Body of pancreas (tissue), 4 donors: Measurements from ENCODE around the gene DLG2. TPM values are rescaled to one million over a fixed set of nuclear protein-coding genes. Genes with fewer than 3 reads are reported as not detected.

Experiments used
- ATAC-seq: fragments of 150-250 bp; one replicate; pipeline ENCODE4 v1.9.1; 2016
- DNase-seq, 4 donors: peaks; one replicate each; pipeline ENCODE4 v3.0.0-alpha.2; 2019
- H3K27ac ChIP-seq, 4 donors: fragments of 200-600 bp; sonication (generic); 1 replicate in 3 of 4; 2 replicates in 1 of 4; pipeline versions ENCODE4 v1.5.1 to v1.6.1; 2016 to 2019; ENCODE audit warnings: mild to moderate bottlenecking in 1 of 4, mixed read lengths in 1 of 4, moderate library complexity in 1 of 4
- H3K27me3 ChIP-seq, 2 donors: fragments of 200-600 bp; sonication (generic); one replicate each; pipeline ENCODE4 v1.6.0; 2016; ENCODE audit warnings: mild to moderate bottlenecking in 1 of 2
- H3K36me3 ChIP-seq, 2 donors: fragments of 200-600 bp; sonication (generic); replicated peaks in 1 of 2; 2 replicates each; pipeline ENCODE4 v1.5.1; 2016; ENCODE audit warnings: low read depth in 2 of 2; ENCODE audit not compliant: insufficient read depth in 1 of 2
- H3K4me1 ChIP-seq: fragments of 200-600 bp; sonication (generic); one replicate; pipeline ENCODE4 v1.6.0; 2016
- H3K4me3 ChIP-seq, 2 donors: fragments of 200-600 bp; sonication (generic); 1 replicate in 1 of 2; 2 replicates in 1 of 2; pipeline ENCODE4 v1.5.1; 2016 to 2019
- H3K9me3 ChIP-seq, 3 donors: fragments of 200-600 bp; sonication (generic); 1 replicate in 2 of 3; 2 replicates in 1 of 3; pipeline ENCODE4 v1.5.1; 2016
- POLR2A ChIP-seq, 3 donors: fragments of 450-650 bp; IDR thresholded peaks; one replicate each; pipeline ENCODE4 v1.6.1; 2016; ENCODE audit warnings: antibody characterized with exemption in 3 of 3, mild to moderate bottlenecking in 2 of 3
- WGBS, 2 donors: methylation state at CpG; one replicate each; pipeline ENCODE4 v1.1.5; 2017; 5-methylcytosine and 5-hydroxymethylcytosine counted together
- intact Hi-C: fragments of 100-400 bp; cut with DNase I; formaldehyde crosslinking; loops from one replicate; pipeline ENCODE4 v1.15.1; 2023
- total RNA-seq, 2 donors: library from RNA; depleted of rRNA; stranded (reverse); fragments of >200 nt; gene quantifications; one replicate each; pipeline ENCODE4 v1.1.0, GENCODE V29; 2016
- TF ChIP-seq, protein P1 (sequence below), 7 experiments: fragments of 450-650 bp in 4 of 7; fragments of 200-600 bp in 3 of 7; sonication (generic) in 3 of 7; IDR thresholded peaks; one replicate each; pipeline ENCODE4 v1.5.1; 2016 to 2019; ENCODE audit warnings: antibody characterized with exemption in 7 of 7

Gene DLG2
- total RNA-seq, 2 donors from 2014 or later, result 6.0 to 13.2 TPM

DNA sequence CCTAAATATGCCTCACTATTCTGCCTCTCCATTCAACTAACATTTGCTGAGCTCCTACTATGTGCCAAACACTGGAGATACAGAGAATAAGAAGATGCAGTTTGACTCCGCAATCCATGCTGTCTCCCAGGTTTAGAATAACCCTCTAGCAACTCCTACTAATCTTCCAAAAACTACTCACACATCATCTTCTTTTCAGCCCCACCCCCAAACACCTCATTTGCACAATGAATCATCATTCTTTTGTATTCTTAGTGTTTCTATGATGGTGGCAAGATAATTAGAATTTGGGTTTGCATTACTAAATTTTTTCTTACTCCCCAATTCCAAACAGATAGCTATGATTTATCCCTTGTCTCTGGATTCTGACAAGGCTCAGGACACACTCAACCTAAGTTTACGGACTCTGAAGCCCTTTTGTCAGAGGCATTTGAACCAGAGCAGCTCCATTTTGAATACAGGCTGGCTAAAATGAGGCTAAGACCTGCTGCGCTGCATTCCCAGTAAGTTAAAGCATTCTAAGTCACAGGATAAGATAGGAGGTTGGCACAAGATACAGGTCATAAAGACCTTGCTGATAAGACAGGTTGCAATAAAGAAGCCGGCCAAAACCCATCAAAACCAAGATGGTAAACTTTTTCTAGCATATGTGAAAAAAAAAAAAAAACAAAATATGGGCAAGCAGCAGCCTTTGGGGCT is 1038.9 kb downstream of the DLG2 start:
- no peaks in the 10 kb centered on the region for H3K4me1 ChIP-seq
- TF ChIP-seq, protein P1, sequence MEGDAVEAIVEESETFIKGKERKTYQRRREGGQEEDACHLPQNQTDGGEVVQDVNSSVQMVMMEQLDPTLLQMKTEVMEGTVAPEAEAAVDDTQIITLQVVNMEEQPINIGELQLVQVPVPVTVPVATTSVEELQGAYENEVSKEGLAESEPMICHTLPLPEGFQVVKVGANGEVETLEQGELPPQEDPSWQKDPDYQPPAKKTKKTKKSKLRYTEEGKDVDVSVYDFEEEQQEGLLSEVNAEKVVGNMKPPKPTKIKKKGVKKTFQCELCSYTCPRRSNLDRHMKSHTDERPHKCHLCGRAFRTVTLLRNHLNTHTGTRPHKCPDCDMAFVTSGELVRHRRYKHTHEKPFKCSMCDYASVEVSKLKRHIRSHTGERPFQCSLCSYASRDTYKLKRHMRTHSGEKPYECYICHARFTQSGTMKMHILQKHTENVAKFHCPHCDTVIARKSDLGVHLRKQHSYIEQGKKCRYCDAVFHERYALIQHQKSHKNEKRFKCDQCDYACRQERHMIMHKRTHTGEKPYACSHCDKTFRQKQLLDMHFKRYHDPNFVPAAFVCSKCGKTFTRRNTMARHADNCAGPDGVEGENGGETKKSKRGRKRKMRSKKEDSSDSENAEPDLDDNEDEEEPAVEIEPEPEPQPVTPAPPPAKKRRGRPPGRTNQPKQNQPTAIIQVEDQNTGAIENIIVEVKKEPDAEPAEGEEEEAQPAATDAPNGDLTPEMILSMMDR (IDR thresholded peaks at IDR 0.05), result no peak
- H3K4me3 ChIP-seq, result no peak overlapping the region
- no peaks in the 10 kb centered on the region for H3K27me3 ChIP-seq
- ATAC-seq (no peak), DNase-seq (no peak)
- intact Hi-C loops, result no loop called here
- H3K9me3 ChIP-seq, result no peaks in the 10 kb centered on the region
- no peak overlapping the region for H3K27ac ChIP-seq
- H3K36me3 ChIP-seq, result no peaks in the 10 kb centered on the region
- WGBS, 2 donors, result 58 to 61% methylated on average over 4 of the region's 4 CpGs

DNA sequence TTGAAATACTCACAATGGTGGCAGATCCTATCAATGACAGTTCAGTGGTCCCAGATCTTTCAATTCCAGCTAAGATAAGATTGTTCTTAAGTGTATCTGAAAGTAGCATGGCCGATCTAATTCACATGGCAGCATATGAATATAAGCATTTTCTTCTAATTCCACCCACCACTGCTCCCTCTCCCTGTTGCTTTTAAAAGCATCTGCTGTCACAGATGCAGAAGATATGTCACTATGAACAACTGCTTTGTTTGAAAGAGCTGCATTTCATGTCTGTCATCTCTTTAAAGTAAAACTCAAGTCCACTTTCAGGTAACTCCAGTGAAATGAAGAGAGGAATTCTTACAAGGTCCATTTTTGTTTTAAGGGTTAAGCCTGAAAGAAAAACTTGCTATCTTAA is 1044.0 kb downstream of the DLG2 start:
- Histone ChIP-seq H3K36me3 (no peaks in the 10 kb centered on the region), H3K4me3 (no peak overlapping the region), H3K9me3 (no peaks in the 10 kb centered on the region), H3K27me3 (no peaks in the 10 kb centered on the region), H3K27ac (no peak overlapping the region), H3K4me1 (no peaks in the 10 kb centered on the region)
- no peak for ATAC-seq
- TF ChIP-seq, protein P1 (IDR thresholded peaks at IDR 0.05), result no peak
- no peak for TF ChIP-seq POLR2A (IDR thresholded peaks at IDR 0.05)
- intact Hi-C loops, result no loop called here
- no peak for DNase-seq
- WGBS, 2 donors, result 81 to 85% methylated on average over 1 of the region's 1 CpG

DNA sequence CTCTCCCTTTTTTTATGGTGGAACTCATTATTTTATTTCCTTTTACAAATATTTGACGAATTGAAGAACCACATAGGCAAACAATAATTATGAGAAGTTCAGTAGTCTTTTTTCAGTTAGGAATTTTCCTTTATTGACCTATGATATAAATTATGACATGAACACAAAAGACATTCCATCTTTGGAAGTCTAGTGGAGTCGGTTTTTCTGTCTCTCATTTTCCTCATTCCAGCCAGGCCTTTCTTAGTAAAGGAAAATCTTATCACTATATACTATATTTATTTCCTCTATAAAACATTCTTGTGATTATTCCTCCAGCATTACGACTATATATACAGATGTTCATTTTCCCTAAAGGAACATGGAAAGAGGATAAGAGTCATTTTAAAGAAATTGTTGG is 1046.1 kb downstream of the DLG2 start:
- DNase-seq (no peak), ATAC-seq (no peak)
- H3K27ac ChIP-seq, result no peak overlapping the region
- H3K4me3 ChIP-seq, result no peak overlapping the region
- no peaks in the 10 kb centered on the region for H3K9me3 ChIP-seq
- H3K27me3 ChIP-seq, result no peaks in the 10 kb centered on the region
- no peaks in the 10 kb centered on the region for H3K4me1 ChIP-seq
- no peak for TF ChIP-seq POLR2A (IDR thresholded peaks at IDR 0.05)
- TF ChIP-seq, protein P1 (IDR thresholded peaks at IDR 0.05), result no peak
- H3K36me3 ChIP-seq, result no peaks in the 10 kb centered on the region
- 42 to 54% methylated on average over 3 of the region's 3 CpGs for WGBS, 2 donors
- intact Hi-C loops, result no loop called here

DNA sequence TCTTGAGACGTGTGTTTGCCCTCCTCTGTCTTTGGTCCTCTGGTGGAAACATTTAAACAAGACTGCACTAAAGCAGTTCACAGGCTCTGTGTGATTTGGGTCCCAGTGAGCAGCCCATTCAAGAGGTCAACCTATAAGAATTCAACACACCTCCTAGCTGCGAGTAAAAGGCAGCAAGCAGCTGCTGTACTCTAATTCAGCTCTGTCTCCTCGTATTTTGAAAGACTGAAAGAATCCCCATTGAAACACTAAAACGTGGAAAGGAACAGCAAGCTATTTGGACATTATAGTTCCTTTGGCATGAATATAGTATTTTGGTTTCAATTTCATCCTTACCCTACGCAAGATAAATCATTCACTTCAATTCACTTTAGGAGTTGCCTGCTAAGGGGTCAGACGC is 1046.7 kb downstream of the DLG2 start:
- H3K27ac ChIP-seq, result no peak overlapping the region
- 75 to 81% methylated on average over 6 of the region's 6 CpGs for WGBS, 2 donors
- ATAC-seq (no peak), DNase-seq (no peak)
- TF ChIP-seq POLR2A (IDR thresholded peaks at IDR 0.05), result no peak
- TF ChIP-seq, protein P1 (IDR thresholded peaks at IDR 0.05), result no peak
- H3K4me1 ChIP-seq, result no peaks in the 10 kb centered on the region
- no peaks in the 10 kb centered on the region for H3K36me3 ChIP-seq
- H3K4me3 ChIP-seq, result no peak overlapping the region
- no peaks in the 10 kb centered on the region for H3K27me3 ChIP-seq
- intact Hi-C loops, result no loop called here
- no peaks in the 10 kb centered on the region for H3K9me3 ChIP-seq

DNA sequence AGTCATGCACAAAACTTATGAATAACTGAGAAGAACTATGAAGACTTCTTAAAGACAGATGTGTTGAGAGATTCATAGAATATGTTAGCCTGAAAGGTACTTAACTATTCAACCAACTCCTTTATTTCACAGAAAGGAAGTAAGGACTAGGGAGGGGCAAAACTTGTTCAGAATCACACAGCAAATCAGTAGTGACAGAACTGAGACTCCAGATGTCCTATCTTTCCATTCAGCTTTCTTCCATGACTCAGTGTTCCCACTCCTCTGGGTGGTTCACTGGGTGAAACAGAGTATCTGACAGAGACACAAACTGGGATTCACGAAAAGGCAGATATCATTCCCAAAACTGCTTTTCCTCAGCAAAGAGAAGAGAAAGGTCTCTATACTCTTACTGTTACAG is 1053.3 kb downstream of the DLG2 start:
- intact Hi-C loops, result no loop called here
- 80 to 85% methylated on average over 1 of the region's 1 CpG for WGBS, 2 donors
- ATAC-seq (no peak), DNase-seq (no peak)
- no peak overlapping the region for H3K4me3 ChIP-seq
- H3K36me3 ChIP-seq, result no peaks in the 10 kb centered on the region
- H3K27me3 ChIP-seq, result no peaks in the 10 kb centered on the region
- no peak overlapping the region for H3K27ac ChIP-seq
- no peaks in the 10 kb centered on the region for H3K9me3 ChIP-seq
- H3K4me1 ChIP-seq, result no peaks in the 10 kb centered on the region
- TF ChIP-seq, protein P1 (IDR thresholded peaks at IDR 0.05), result no peak
- TF ChIP-seq POLR2A (IDR thresholded peaks at IDR 0.05), result no peak
